Vagina (tissue), 2 donors: Measurements from ENCODE around the gene NUP35. TPM values are rescaled to one million over a fixed set of nuclear protein-coding genes. Genes with fewer than 3 reads are reported as not detected.
A peak's percentile ranks its signal among the peaks of the same experiment; 100 is the strongest.

Source experiments
- DNase-seq, 2 donors: peaks; one replicate each; pipeline ENCODE4 v3.0.0-alpha.2; 2017; ENCODE audit errors: extremely low spot score in 2 of 2
- H3K27ac ChIP-seq: fragments of 200-600 bp; sonication (generic); one replicate; pipeline ENCODE4 v1.5.1; 2019
- H3K27me3 ChIP-seq: fragments of 200-600 bp; sonication (generic); one replicate; pipeline ENCODE4 v1.5.1; 2019
- H3K36me3 ChIP-seq, 2 donors: fragments of 200-600 bp; sonication (generic); one replicate each; pipeline ENCODE4 v1.5.1; 2017 to 2019
- H3K4me1 ChIP-seq: fragments of 200-600 bp; sonication (generic); one replicate; pipeline ENCODE4 v1.5.1; 2019
- H3K4me3 ChIP-seq, 2 donors: fragments of 200-600 bp; sonication (generic); 1 replicate in 1 of 2; 2 replicates in 1 of 2; pipeline ENCODE4 v1.5.1; 2016 to 2019
- H3K9me3 ChIP-seq: fragments of 200-600 bp; sonication (generic); one replicate; pipeline ENCODE4 v1.5.1; 2019
- CTCF ChIP-seq, 3 experiments: fragments of 450-650 bp in 2 of 3; fragments of 200-600 bp in 1 of 3; sonication (generic) in 1 of 3; IDR thresholded peaks; one replicate each; pipeline ENCODE4 v1.5.1; 2017 to 2019; ENCODE audit warnings: antibody characterized with exemption in 3 of 3, mild to moderate bottlenecking in 2 of 3, moderate library complexity in 2 of 3
- POLR2A ChIP-seq, 2 donors: fragments of 450-650 bp; IDR thresholded peaks; one replicate each; pipeline ENCODE4 v1.6.1; 2017; ENCODE audit warnings: antibody characterized with exemption in 2 of 2, mild to moderate bottlenecking in 2 of 2, moderate library complexity in 2 of 2
- POLR2AphosphoS5 ChIP-seq, 2 donors: sonication (generic); formaldehyde crosslinking; IDR thresholded peaks; one replicate each; pipeline ENCODE4 v1.9.0; 2017; ENCODE audit warnings: antibody characterized with exemption in 2 of 2, mild to moderate bottlenecking in 2 of 2, low read depth in 1 of 2; ENCODE audit not compliant: insufficient read depth in 1 of 2
- intact Hi-C: fragments of 100-400 bp; cut with DNase I; formaldehyde crosslinking; loops from one replicate; pipeline ENCODE4 v1.15.1; 2023
- total RNA-seq: library from RNA; depleted of rRNA; stranded (reverse); fragments of >200 nt; gene quantifications from one replicate; pipeline ENCODE4 v1.2.3, GENCODE V29; 2016

NUP35 gene
- total RNA-seq, 1 donor from 2014 or later, result 18.4 TPM

- peaks cover 31% of the 10 kb centered on the region for H3K4me1 ChIP-seq
- H3K27me3 ChIP-seq, result no peaks in the 10 kb centered on the region
- H3K36me3 ChIP-seq, result no peaks in the 10 kb centered on the region
- DNase-seq, result no peak
- peak overlapping the region; percentile 83 for H3K27ac ChIP-seq
- TF ChIP-seq CTCF (IDR thresholded peaks at IDR 0.05) (no peak), POLR2AphosphoS5 (IDR thresholded peaks at IDR 0.05; ENCODE audit: insufficient read depth in 1 of 2, low read depth in 1 of 2) (no peak), POLR2A (IDR thresholded peaks at IDR 0.05) (no peak)
- H3K4me3 ChIP-seq, result peak overlapping the region; percentile 74 to 87
- intact Hi-C loops, result loop anchor here (5.0 kb wide), 1 partner anchor 86 kb away; the partner anchor contains the start of gene NCKAP1
- no peaks in the 10 kb centered on the region for H3K9me3 ChIP-seq
Observed at GRCh38 chr2:183123117-183123958, 905 bp upstream of the NUP35 start.

- intact Hi-C loops, result loop anchor here (5.0 kb wide), 1 partner anchor 87 kb away; the partner anchor contains the start of gene NCKAP1
- H3K9me3 ChIP-seq, result no peaks in the 10 kb centered on the region
- H3K36me3 ChIP-seq, result peaks cover 0 to 1% of the 10 kb centered on the region in 2 donors
- H3K27me3 ChIP-seq, result no peaks in the 10 kb centered on the region
- DNase-seq, result no peak
- H3K4me3 ChIP-seq, result peak overlapping the region; percentile 74 to 87
- TF ChIP-seq CTCF (IDR thresholded peaks at IDR 0.05) (no peak), POLR2AphosphoS5 (IDR thresholded peaks at IDR 0.05; ENCODE audit: insufficient read depth in 1 of 2, low read depth in 1 of 2) (no peak), POLR2A (IDR thresholded peaks at IDR 0.05) (no peak)
- peak overlapping the region; percentile 83 for H3K27ac ChIP-seq
- H3K4me1 ChIP-seq, result peaks cover 31% of the 10 kb centered on the region
Observed at GRCh38 chr2:183123959-183124221, 353 bp upstream of the NUP35 start.

GRCh38 chr2:183124957-183125255 lies 663 bp downstream of the NUP35 start:
- H3K9me3 ChIP-seq, result no peaks in the 10 kb centered on the region
- no peaks in the 10 kb centered on the region for H3K27me3 ChIP-seq
- intact Hi-C loops, result loop anchor here (5.0 kb wide), 1 partner anchor 88 kb away; the partner anchor contains the start of gene NCKAP1
- TF ChIP-seq POLR2AphosphoS5 (IDR thresholded peaks at IDR 0.05; ENCODE audit: insufficient read depth in 1 of 2, low read depth in 1 of 2) (no peak), CTCF (IDR thresholded peaks at IDR 0.05) (no peak), POLR2A (IDR thresholded peaks at IDR 0.05) (no peak)
- H3K27ac ChIP-seq, result peak overlapping the region; percentile 83
- peaks cover 31% of the 10 kb centered on the region for H3K4me1 ChIP-seq
- DNase-seq, result no peak
- peaks cover 0 to 11% of the 10 kb centered on the region in 2 donors for H3K36me3 ChIP-seq
- H3K4me3 ChIP-seq, result peak overlapping the region; percentile 74 to 87

- no peak for TF ChIP-seq POLR2AphosphoS5 (IDR thresholded peaks at IDR 0.05; ENCODE audit: insufficient read depth in 1 of 2, low read depth in 1 of 2)
- no peak for TF ChIP-seq POLR2A (IDR thresholded peaks at IDR 0.05)
- TF ChIP-seq CTCF (IDR thresholded peaks at IDR 0.05), result no peak
- DNase-seq, result no peak
- Histone ChIP-seq H3K4me1 (peaks cover 31% of the 10 kb centered on the region), H3K36me3 (peaks cover 0 to 11% of the 10 kb centered on the region in 2 donors), H3K27me3 (no peaks in the 10 kb centered on the region), H3K9me3 (no peaks in the 10 kb centered on the region), H3K4me3 (peak overlapping the region; percentile 74 to 87), H3K27ac (no peak overlapping the region)
- intact Hi-C loops, result no loop called here
Observed at GRCh38 chr2:183125659-183126341, 1.6 kb downstream of the NUP35 start.

GRCh38 chr2:183126635-183127034 lies 2.4 kb downstream of the NUP35 start:
- Histone ChIP-seq H3K4me1 (peaks cover 31% of the 10 kb centered on the region), H3K27ac (no peak overlapping the region), H3K9me3 (no peaks in the 10 kb centered on the region), H3K27me3 (no peaks in the 10 kb centered on the region), H3K36me3 (peaks cover 0 to 11% of the 10 kb centered on the region in 2 donors), H3K4me3 (no peak overlapping the region)
- intact Hi-C loops, result no loop called here
- DNase-seq, result no peak
- TF ChIP-seq POLR2A (IDR thresholded peaks at IDR 0.05) (no peak), POLR2AphosphoS5 (IDR thresholded peaks at IDR 0.05; ENCODE audit: insufficient read depth in 1 of 2, low read depth in 1 of 2) (no peak)
